Measurements from ENCODE around the gene ERBB3.

Gene ERBB3

GRCh38 chr12:56141946-56142784, 62.2 kb downstream of the ERBB3 start:
- DNase-seq: no peak

- no peak for DNase-seq
These were observed 63.3 kb downstream of the ERBB3 start for GRCh38 chr12:56143217-56143616.

- no peak for DNase-seq
These were observed 63.9 kb downstream of the ERBB3 start for GRCh38 chr12:56143870-56144269.

GRCh38 chr12:56145217-56145616, 65.3 kb downstream of the ERBB3 start:
- no peak for DNase-seq

GRCh38 chr12:56146492-56147460, 66.8 kb downstream of the ERBB3 start:
- no peak for DNase-seq

DNA sequence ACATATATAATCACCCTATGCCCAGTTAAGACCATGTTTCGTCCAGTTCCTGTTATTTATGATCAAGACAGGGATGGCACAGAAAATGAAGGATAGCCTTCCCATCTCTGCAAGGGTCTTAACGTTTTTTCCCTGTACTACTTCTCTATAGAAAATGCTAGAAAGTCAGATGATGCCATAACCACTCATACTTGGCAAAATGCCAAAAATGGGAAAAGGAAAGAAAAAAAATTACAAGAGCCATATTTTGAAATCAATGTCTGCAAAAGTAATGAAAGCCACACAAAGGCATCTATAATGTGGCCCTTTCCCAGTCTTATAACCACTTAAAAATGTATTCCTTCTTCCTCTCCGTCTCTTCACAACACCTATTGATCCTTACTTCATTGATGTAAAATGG, 70.6 kb downstream of the ERBB3 start:
- no peak for DNase-seq

- DNase-seq: peak; percentile 77
These were observed 71.7 kb downstream of the ERBB3 start for GRCh38 chr12:56151672-56152131.

DNA sequence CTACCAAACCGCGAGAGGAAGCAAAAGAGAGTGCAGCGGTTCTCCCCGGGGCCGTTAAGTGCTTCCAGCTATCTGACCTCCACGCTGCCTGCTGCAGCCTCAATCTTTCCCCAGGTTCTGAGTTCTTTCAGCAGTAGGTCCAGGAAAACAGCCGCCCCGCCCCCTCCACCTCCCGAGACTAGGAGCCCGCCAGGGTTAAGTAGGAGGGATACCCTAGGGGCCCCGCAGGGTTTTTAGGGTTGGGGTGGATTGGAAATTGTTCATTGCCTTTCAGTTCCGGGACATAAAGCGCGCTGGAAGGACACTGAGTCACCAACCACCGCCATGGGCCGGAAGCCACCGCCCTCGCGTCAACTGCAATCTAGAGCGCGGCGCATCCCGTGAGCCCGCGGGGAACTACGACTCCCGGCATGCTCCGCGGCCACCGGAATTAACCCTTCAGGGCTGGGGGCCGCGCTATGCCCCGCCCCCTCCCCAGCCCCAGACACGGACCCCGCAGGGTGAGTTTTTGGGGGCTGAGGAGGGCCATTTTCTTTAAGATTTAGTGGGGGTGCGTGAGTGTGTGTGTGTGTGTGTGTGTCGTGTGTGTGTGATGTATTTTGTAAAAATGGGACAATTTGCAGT, 72.3 kb downstream of the ERBB3 start, which contains the start of gene MYL6B:
Gene MYL6B, plus strand, starts transcription at position 456 of the 624 bp plus-strand sequence. CDS start 1,332 bp downstream, outside the sequence.
- DNase-seq: peak; percentile 96

All from stimulated activated CD4-positive, alpha-beta T cell treated with anti-CD3 and anti-CD28 coated beads, Interleukin-4, amount 100 ng/mL, for 24 hours (primary cell).